ENCODE data around the gene CHD9.

The CHD9 gene

DNA sequence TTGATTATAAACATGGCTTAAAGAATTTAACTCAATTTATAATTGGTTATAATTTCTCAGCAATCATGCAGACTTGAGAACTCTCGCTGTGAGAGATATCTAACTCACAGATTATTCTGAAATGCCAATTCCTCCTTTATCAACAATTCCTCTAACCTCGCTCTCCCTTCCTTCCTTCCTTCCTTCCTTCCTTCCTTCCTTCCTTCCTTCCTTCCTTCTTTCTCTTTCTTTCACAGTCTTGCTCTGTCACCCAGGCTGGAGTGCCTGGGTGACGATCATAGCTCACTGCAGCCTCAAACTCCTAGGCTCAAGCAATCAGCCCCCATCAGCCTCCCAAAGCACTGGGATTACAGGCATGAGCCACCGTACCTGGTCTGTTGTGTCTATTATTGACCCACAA, 42.4 kb downstream of the CHD9 start:
- no peak for DNase-seq

DNA sequence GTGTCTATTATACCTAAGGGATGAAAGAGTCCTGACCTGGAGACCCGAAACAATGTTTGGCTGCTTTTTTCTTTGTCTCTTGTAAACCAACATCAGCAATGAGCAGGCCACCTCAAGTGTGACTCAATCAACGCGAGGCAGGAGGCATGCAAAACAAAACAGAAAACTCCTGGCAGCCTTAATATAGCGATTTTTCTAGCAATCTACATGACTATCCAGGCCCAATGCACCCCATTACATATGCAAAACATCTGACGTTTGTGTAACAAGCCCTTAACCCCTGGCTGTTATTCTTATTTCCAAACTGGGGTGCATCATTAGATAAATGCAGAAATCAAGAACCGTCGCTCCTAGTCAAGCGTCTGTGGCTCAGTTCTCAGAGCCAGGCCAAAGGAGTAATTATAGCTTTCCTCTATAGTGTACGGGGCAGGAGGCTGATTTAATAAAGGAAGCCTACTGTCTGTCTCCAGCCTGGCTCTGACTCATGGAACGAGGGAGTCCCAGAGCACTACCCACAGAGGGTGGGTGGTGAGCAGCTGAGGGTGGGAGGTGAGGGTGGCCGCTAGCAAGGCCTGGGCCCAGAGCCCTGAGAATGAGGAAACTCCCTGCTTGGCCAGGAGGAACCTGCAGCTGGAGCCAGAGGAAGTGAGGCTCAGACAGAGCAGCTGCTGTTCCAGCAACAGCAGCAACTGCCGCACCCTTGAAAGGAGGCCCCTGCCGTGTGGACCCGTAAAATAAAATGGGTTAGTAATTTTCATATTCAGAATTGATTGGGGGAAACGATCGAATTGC, 43.9 kb downstream of the CHD9 start:
- DNase-seq = peak; percentile 30 to 33

DNA sequence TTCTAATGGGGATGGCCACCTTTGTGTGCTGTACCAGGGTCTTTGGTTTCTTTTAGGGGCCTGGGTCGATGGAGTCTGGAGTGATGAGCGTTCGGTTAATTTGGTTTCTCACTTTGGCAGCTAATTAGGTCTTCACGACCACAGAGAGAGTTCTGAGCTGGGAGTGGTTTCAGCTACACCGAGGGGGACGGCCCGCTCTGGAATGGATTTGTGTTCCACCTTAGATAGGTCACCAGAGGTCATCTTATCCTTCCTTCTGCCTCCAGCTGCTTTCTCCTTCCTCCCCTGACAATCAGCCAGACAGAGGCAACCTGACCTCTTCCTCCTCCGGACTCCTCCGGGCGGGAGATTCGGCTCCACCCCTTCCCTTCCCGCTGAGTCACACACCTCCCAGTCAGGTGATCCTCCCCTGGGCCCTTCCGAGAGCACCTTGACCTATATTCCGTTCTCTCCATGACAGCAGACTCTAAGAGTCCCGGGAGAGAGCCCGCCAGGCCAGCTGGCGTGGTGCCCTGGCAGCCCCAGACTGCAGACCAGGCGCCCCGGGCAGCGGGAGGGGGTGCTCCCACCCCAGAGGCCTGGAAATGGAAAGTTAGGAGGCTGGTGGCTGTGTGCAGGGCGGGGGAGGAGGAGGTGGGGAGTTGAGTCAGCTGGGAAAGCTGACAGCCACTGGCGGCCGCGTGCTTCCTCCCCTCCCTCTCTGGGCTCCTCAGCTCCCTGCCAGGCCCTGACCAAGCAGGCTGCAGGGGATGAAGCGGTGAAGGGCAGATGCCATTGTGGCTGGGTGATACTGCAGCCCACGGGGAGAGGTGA, 44.7 kb downstream of the CHD9 start:
- DNase-seq = peak; percentile 49 to 60

DNA sequence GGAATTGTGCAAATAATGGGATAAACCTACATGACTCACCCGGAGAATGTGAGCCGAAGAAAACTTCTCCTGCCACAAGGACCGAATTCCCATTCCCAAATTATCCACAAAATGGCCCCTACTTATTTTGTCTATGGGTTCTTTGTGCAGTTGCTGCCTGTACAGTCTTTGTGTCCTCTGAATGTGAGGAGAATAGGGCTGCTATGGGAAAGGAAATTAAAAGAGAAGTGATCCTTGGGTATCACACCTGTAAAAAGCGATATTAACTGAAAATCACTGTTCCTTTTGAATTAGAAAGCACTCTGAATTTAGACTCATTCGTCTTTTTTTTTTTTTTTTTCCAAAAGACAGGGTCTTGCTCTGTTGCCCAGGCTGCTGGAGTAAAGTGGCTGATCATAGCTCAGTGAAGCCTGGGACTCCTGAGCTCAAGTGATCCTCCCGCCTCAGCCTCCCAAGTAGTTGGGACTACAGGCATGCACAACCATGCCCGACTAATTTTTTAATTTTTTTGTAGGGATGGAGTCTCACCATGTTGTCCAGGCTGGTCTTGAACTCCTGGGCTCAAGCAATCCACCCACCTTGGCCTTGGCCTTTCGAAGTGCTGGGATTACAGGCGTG, 45.4 kb downstream of the CHD9 start:
- no peak for DNase-seq

DNA sequence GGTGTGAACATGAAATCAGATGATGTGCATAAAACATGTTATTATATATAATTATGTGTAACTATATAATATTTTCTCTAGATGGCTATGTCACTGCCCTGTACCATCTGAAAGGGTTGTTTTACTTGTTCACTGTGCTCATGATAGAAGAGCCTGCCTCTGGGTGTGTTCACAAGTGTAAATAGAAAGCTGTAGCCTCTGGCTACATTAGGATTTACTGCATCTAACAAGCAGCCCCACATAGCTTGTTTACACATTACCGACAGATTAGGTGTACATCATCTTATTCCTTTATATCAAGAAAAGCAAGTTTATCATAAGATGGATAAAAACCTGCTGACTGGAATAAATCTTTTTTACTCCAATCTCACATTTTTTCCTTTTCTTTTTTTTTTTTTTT, 46.1 kb downstream of the CHD9 start:
- no peak for DNase-seq

DNA sequence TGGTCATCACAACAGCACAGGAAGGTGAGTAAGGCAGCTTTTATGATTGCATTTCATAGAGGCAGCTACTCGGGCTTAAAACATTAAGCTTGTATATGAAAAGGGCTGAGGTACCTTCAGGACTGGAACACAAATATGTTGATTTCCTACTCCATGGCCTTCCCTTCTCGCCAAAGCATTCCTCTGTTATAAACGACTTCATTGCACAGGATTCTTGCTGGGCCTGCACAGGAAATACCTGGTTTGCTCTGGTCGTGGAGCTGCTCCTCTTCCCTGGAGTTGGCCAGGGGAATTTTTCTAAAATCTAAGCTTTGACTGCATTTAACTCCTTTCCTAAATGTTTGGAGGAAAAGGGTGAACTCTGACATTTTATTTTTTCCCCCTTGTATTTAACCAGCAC, 49.0 kb downstream of the CHD9 start:
- DNase-seq = no peak

DNA sequence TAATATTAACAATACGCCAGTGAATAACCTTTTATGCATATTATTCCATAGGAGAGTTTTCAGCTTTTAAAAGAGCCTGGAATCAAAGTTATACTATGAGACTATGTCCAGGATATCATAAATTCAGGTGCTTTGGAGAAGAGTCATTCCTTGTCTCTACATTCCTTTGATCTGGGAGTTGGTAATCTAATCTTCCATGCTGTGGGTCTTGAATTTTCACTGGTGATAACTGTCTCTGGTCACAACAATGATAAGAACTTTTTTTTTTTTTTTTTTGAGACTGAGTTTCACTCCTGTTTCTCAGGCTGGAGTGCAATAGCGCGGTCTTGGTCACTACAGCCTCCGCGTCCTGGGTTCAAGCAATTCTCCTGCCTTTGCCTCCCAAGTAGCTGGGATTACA, 50.8 kb downstream of the CHD9 start:
- DNase-seq = no peak

DNA sequence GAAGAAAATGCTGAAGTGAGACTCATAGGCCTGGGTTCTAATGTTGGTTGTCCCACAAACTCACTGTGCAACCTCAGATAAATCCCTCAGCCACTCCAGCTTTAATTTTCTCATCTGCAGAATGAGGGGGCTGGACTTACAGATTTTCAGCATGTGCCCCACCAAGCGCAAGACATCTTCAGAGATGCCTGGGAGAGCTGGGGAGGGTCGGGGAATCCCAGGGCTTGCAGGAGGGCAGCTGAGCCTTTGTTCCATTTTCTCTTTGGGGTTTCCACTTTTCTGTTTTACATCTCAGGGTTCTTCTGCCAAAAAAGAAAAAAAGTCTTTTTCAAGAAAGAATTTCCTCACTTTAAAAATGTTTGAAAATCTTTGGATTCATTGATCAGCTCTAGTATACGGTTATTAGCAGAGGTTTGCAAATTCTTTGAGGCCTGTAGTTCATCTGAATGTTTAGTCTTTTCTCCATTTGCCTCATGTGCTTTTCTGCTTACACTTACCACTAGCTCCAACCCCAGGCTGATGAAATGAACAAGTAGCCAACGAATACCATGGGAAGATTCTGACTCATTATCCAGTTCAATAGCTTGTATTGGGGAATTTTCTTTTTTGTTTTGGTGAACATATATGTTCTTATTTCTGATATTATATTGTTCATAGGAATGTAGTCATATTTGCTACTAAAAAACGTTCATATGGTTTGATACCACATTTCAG, 56.4 kb downstream of the CHD9 start:
- no peak for DNase-seq

DNA sequence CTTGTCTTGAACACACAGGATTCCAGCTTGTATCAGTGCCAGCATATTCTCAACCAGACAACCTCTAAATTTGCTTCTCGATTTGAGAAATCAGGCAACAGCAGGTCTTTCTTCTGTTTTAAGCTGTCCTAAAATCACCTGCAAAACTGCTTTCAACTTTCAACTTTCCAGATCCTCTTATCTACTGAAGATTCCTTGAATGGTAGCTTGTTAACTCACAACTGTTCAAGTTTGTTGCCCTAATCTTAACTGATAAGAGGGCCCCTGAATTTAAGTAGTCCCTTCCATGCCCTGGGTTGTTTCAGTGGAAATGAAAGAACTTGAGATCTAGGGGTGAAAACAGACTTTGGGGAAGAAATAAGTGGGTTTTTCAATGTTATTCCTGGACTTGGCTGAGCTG, 57.2 kb downstream of the CHD9 start:
- DNase-seq = no peak

DNA sequence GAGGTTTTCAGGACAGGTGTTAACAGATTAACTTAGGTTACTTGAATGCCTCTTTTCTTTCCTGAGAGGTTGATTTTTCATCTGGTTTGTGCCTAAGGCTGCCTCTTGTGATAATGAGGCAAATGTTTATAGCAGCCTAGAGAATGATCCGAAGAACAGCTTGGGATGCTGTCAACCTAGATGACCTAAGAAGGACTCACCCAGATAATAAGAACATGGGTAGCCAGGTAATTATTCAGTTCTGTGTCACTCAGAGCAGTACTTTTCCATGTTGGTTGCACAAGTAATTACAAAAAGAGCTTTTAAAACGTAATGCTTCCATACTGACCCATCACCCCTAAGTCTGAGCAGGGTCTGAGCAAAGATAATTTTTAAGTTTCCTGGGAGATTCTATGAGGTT, 60.3 kb downstream of the CHD9 start:
- DNase-seq = no peak

DNA sequence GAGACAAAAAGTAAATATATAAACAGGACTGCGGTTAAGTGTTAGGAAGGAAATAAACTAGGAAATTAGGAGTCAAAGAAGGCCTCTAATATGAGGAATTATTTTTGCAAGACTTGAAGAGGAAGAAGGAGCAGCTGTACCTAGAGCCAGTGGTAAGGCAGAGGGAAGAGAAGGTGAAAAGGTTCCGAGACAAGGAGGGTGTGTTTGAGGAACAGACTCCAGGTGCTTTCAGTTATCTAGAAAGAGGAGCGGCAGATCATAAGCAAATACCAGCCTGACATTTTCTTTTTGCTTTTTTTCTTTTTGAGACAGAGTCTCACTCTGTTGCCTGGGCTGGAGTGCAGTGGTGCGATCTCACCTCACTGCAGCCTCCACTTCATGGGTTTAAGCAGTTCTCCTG, 61.0 kb downstream of the CHD9 start:
- no peak for DNase-seq

DNA sequence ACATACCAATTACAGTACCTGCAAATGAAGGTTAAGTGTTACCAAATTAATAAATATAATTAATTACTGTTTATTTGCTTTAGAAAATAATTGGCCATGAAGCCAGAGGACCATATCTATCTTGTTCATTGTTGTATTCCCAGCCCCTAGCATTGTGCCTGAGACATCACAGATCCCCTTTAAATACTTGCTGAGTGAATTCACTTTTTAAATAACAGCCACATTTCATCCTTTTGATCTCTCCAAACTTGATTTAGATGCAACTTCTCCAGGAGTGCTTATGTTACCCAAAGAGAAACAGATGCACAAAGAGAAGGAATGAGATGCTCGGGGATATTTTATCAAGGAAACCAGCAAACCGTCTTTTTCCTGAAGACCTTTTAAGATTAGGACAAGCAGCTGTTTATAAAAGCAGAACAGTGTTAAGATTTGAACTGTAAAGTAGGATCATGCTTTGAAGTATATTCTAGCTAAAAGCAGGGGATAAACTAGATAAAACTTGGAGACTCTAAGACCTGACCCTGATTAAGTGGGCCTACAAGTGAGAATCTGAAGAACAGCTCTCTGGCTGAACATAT, 66.3 kb downstream of the CHD9 start:
- DNase-seq = no peak

DNA sequence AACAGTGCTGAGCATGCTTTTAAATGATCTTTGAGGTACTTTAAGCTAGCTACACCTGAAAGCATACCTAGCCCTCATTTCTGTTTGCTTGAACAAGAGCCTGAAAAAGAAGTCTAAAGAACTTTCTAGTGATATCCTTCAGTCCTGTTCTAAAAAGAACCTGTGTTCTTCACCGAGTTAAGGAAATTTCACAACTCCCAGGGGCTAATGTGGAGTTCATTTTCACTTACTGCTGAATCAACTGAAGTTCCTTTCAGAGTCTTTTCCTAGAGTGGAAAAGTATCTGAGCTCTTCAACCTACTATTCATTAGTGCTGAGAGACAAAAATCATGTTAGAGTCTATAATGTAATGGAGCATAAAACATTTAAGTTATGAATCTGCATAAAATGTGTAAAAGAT, 66.9 kb downstream of the CHD9 start:
- no peak for DNase-seq

DNA sequence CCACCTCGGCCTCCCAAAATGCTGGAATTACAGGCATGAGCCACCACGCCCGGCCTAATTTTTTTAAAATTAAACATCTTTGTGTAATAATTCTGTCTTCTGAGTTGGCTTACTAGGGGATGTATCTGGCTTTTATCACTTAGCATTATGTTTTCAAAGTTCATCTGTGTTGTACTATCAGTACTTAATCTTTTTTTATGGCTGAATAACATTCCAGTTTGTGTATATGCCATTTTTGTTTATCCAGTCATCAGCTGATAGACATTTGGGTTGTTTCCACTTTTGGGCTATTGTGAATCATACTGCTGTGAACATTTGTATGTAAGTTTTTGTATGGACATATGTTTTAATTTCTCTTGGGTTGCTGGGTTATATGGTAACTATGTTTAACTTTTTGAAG, 69.0 kb downstream of the CHD9 start:
- no peak for DNase-seq

DNA sequence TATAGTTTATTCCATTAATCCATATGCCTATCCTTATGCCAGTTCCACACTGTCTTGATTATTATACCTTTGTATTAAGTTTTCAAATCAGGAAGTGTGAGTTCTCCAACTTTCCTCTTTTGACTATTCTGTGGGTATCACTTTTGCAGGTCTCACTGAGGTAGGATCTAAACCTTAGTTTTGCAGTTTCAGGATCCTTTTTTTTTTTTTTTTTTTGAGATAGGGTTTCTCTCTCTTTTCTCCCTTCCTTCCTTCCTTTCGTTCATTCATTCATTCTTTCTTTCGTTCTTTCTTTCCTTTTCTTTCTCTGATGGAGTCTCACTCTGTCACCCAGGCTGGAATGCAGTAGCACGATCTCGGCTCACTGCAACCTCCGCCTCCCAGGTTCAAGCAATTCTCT, 71.6 kb downstream of the CHD9 start:
- no peak for DNase-seq

DNA sequence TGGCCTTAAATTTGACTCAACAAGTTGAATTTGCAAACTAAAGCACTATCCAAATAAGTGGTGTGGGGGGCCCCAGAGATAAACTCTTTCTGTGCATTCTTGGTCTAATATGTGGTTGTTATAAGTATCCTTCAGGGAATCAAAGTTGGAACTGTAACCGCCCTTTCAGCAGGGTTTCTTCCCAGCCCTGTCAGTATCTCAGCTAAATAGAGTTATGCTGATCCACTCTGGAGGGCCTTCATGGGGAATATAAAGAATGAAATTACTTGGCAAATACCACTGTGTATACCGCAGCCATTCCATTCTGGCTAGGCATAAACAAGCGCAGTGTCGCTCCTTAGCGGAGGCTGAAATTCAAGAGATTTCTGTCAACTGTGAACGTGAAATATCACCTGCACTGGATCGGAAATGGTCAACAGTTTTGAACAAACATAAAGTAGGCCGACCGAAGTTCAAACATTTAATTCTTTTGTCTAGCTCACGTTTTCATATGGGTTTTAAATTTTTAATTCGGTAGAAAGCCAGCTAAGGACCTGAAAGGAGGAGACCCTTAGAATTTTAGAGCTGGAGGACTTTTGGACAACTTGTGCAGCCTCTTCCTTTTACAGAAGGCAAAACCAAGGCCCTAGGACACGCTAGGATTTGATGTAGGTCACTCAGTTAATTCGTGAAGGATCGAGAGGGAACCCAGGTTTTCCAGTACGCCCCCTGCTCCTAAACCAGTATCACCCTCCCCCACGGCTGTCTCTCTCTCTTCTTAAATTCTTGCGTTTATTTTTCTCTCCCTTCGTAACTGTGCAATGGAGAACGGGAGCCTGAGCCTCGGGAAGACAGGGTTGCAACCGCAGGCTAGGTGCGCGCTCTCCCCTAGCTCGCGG, 74.7 kb downstream of the CHD9 start:
- DNase-seq = no peak

DNA sequence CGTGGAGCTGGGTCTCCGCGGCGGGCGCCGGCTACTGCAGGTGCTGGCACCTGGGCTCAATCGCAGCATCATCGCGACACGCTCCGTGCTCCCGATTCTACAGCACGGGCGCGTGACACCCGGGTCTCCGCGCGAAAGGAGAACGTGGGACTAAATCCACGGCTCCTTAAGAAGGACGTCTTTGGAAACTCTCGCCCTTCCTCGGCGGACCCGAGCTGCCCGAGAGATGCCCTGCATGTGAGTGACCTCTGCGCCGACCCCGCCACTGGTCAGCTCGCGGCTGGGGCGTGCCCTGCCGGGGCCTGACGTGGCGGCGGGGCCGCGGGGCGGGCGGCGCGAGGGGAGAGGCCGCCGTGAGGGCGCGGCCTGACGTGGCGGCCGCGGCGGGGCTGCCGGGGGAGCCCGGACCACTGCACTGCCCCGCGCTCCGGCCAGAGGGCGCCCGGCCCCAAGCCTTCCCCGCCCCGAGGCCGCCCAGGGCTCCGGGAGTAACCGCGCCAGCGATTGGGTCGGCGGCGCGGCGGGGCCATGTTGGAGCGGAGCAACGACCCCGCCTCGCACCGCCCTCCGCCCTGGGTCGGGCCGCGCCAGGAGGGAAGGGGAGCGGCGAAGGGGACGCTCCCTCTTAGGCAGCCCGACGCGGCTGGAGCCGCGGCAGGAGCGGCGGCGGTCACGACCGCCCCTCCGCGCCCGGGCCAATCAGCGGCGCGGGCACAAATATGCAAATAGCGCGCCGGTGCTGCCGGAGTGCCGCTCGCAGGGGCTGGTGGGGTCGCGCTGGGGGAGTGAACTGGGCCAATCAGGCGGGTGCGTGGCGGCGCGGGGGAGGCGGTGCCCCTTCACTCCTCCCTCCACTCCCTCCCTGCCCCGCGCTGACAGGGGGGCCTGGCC, 75.6 kb downstream of the CHD9 start:
- peak; percentile 92 for DNase-seq

DNA sequence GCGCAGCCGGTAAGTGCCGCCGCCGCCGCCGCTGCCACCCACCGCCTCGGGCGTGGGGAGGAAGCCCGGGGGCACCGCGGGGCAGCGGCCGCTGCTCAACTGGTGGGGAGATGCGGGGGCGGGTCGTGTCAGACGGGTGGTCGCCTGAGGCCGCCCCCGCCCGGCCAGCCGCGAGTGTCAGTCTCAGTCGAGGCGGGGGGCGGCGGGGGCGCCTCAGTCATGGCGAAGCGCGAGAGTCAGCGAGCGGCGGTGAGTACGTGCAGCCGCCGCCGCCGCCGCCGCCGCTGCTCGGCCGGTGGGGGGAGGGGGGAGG, 76.2 kb downstream of the CHD9 start:
- no peak for DNase-seq

DNA sequence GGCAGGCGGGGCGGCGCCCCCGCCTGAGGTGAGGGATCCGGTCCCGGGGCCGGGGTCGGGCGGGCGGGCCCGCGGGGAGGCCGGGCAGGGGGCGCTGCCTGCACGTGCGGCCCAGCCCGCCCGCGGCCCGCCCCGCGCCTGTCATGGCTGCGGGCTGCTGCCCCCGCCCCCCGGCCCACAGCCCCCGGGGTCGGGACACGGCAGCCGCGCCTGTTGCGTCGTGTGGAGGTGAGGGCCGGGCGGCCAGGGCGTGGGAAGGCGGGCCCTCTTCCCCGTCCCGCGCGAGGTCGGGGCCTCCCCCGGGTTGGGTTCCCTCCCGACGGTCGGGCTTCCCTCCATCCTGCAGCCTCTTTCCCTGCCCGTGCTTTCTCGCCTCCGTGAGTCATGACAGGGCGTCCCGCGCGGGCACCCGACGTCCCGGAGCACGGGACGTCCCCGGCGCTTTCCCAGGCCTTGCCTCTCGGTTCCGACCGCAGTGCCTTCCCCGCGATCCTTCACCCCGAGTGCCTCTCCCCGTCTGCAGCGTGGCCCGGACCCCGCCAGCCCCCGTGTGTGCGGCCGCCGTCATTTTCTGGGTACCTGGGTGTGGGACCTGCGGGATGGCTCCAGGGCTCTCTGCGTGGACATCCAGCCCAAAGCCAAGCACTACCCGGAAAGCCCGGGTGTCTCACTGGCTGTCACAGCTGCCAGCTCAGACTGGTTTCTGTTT, 76.7 kb downstream of the CHD9 start:
- DNase-seq = peak; percentile 71 to 74

DNA sequence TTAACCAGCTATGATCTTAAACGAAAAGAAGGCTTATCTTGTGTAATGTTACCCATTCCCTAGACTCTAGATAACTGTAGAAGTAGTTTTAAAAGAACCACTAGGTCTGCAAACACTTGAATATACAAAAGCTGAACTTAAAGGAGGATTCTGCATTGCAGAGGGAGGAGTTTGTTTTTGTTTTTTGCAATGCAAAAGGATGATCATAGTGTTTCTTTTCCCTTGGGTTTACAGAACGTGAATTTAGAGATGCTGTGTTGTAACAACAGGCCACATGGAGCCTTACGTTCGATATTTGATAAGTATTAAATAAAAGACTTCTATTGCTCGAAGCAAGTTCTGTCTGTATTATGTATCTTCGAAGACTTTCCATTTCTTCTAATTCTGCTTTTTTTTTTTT, 77.6 kb downstream of the CHD9 start:
- no peak for DNase-seq
